Measurements from ENCODE around the gene EMID1. TPM values are rescaled to one million over a fixed set of nuclear protein-coding genes. Genes with fewer than 3 reads are reported as not detected.

The EMID1 gene
- total and polyA plus RNA-seq, 12 donors: 0.22 to 1.1 (median 0.41) TPM; not detected in 1

DNA sequence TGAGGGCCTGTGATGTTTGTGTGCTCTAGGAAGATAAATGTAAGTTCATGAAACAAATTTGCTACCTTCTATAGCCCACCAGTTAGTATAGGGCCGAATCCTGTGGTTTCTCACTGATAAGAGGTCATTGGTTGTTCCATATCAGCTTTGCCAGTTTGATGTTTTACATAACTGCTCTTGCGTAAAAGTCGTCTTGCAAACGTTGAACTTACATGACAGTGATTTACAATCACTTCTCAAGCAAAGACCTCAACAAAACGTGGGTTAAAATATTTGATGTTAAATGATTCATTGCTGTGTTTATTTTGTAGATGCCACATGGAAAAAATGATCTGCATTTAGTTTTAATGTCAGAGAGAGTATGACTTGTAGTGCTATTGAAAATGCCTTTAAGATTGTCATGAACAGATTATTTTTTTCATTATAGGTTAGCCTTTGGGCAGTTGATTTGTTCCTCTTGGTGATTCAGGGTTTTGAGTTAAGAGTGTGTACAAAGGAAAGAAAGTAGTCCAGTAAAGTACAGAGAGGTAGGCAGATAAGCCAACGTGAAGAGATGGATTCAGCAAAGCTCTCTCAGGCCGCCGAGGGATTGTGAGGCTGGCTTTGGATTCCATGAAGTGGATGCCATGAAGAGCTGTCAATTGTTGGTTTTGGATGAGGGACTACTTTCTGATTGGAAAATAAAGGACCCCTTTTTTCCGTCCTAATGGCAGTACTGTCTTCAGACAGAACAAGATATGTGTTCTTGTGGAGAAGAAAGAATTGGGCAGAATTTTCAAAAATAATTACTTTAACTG is 65.0 kb downstream of the EMID1 start:
- peak overlapping the region in 7 of 10 donors; percentile 8 to 100 (median 99) for H3K27ac ChIP-seq
- ATAC-seq: no peak

DNA sequence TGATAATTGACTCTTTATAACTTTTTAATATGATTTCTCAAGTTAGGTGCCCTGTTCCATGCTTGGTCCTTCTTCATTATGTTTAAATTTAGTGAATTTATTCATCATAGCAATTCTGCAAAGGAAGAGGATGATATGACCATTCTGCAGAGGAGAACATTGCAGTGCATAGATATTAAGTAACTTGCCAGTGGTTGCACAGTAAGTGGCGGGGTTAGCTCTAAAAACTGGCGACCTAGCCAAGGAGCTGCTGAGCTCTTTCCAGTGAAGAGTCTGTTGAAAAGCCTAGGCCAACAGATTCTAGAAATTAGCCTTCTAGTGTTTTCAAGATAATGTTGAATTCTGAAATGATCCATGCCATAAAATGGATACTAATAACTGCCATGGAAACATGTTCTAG is 66.9 kb downstream of the EMID1 start:
- peaks cover 9 to 79% (median 65%) of the 10 kb centered on the region in 9 donors for H3K4me1 ChIP-seq
- WGBS, 2 donors: 70 to 78% methylated on average over 2 of the region's 2 CpGs
- intact Hi-C loops (cut with DNase I): loop anchor here in 1 of 10 donors (10.0 kb wide), 1 partner anchor 58 kb away; no protein-coding TSS in a partner anchor
- no peak overlapping the region for H3K27ac ChIP-seq
- H3K36me3 ChIP-seq: peaks cover 0 to 80% (median 48%) of the 10 kb centered on the region in 9 donors
- DNase-seq (no peak), ATAC-seq (no peak)
- TF ChIP-seq, protein P1, sequence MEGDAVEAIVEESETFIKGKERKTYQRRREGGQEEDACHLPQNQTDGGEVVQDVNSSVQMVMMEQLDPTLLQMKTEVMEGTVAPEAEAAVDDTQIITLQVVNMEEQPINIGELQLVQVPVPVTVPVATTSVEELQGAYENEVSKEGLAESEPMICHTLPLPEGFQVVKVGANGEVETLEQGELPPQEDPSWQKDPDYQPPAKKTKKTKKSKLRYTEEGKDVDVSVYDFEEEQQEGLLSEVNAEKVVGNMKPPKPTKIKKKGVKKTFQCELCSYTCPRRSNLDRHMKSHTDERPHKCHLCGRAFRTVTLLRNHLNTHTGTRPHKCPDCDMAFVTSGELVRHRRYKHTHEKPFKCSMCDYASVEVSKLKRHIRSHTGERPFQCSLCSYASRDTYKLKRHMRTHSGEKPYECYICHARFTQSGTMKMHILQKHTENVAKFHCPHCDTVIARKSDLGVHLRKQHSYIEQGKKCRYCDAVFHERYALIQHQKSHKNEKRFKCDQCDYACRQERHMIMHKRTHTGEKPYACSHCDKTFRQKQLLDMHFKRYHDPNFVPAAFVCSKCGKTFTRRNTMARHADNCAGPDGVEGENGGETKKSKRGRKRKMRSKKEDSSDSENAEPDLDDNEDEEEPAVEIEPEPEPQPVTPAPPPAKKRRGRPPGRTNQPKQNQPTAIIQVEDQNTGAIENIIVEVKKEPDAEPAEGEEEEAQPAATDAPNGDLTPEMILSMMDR (IDR thresholded peaks at IDR 0.05): no peak
- no peak overlapping the region for H3K4me3 ChIP-seq
- H3K9me3 ChIP-seq: no peaks in the 10 kb centered on the region
- H3K27me3 ChIP-seq: no peaks in the 10 kb centered on the region

More for the DNA sequence above, 65.0 kb downstream of the EMID1 start:
- TF ChIP-seq, protein P1 (IDR thresholded peaks at IDR 0.05): no peak
- no peaks in the 10 kb centered on the region for H3K27me3 ChIP-seq
- H3K4me3 ChIP-seq: peak overlapping the region in 9 of 10 donors; percentile 71 to 98 (median 84)
- DNase-seq: no peak
- H3K9me3 ChIP-seq: no peaks in the 10 kb centered on the region
- peaks cover 0 to 64% (median 30%) of the 10 kb centered on the region in 9 donors for H3K36me3 ChIP-seq
- intact Hi-C loops (cut with DNase I): loop anchor here in 1 of 10 donors (10.0 kb wide), 1 partner anchor 56 kb away; no protein-coding TSS in a partner anchor
- H3K4me1 ChIP-seq: peaks cover 13 to 86% (median 69%) of the 10 kb centered on the region in 9 donors
- WGBS, 2 donors: 15 to 16% methylated on average over 9 of the region's 9 CpGs

DNA sequence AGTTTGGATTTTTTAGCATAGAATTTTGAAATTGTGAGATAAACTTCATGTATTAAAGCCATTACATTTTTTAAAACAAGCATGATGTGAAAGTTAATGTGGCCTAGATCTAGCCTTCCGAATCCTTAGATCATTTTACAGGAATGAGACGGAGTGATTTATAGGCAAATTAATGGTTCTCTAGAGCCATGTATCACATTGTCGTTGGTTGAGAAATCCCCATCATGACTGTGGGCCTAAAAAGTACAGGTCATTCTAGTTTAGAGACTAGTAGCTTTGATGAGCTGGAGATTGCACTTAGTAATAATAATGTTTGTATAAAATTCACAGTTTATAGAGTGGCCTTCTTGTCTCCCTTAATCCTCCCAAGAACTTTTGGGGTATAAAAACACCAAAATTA is 69.5 kb downstream of the EMID1 start:
- peaks cover 8 to 70% (median 57%) of the 10 kb centered on the region in 9 donors for H3K4me1 ChIP-seq
- TF ChIP-seq, protein P1 (IDR thresholded peaks at IDR 0.05): no peak
- H3K4me3 ChIP-seq: no peak overlapping the region
- H3K36me3 ChIP-seq: peaks cover 0 to 99% (median 72%) of the 10 kb centered on the region in 9 donors
- DNase-seq (no peak), ATAC-seq (no peak)
- no peak overlapping the region for H3K27ac ChIP-seq
- no peaks in the 10 kb centered on the region for H3K9me3 ChIP-seq
- no peaks in the 10 kb centered on the region for H3K27me3 ChIP-seq
- WGBS, 2 donors: 77 to 82% methylated on average over 3 of the region's 3 CpGs
- intact Hi-C loops (cut with DNase I): loop anchor here in 1 of 10 donors (10.0 kb wide), 1 partner anchor 60 kb away; no protein-coding TSS in a partner anchor

DNA sequence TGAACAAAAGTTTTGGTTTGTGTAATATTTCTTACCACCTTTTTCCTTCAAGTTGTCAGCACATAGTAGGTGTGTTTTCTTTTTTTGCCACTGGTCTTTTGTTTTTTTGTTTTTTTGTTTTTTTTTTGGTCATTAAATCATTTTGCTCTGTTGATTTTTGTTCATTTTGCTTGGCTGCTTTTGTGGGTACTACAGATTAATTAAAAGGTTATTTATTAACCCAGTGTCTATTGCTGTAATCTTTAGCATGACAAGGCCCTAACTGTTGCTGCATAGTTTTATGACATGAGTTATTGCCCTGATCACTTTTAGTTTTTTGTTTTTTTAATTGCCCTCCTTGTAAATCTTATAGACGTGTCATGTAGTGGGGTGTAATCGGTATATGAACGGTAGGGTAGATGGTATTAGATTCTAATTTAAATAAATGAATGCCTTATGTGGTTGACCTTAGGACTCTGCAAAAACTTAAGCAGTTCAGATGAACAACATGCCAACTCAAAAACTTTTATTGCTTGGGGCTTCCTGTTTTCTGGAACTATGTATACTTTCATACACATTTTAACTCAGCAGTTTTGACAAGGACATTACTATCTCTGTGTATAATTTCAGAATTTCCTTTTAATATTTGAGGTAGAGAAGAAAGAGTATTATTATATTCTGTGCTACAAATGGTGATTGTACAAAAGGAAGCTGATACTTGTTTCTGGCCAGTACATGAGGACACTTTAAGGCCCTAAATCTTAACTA is 70.3 kb downstream of the EMID1 start:
- Histone ChIP-seq H3K27me3 (no peaks in the 10 kb centered on the region), H3K4me3 (no peak overlapping the region), H3K9me3 (no peaks in the 10 kb centered on the region), H3K4me1 (peaks cover 5 to 62% (median 49%) of the 10 kb centered on the region in 9 donors), H3K36me3 (peaks cover 0 to 100% (median 79%) of the 10 kb centered on the region in 9 donors), H3K27ac (no peak overlapping the region)
- ATAC-seq: no peak
- WGBS, 2 donors: 80 to 81% methylated on average over 3 of the region's 3 CpGs
- DNase-seq: no peak
- TF ChIP-seq, protein P1 (IDR thresholded peaks at IDR 0.05): no peak
- intact Hi-C loops (cut with DNase I): loop anchor here in 1 of 10 donors (10.0 kb wide), 1 partner anchor 61 kb away; no protein-coding TSS in a partner anchor
